ENCODE results near the gene VPS35L.

DNA sequence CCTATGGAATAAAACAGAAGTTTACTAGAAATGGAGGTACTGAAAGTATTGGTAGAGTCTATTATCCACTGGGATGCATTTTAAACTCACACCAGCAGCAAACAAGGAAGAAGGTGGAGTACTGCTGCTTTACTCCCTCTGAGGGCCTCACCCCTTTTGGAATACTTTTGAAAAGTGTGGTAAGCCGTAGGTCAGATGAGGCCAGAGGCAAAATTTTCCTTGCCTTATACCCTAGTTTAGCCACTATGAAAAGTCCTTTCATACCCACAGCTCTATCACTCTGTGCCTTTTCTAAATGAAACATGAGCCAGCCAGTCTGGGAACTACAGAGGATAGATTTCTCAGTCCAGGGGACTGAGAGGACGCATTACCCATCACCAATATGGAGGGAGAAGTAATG lies 47.6 kb upstream of the VPS35L start:
- no peak for TF ChIP-seq EZH2 (IDR thresholded peaks at IDR 0.05; ENCODE audit: borderline replicate concordance, insufficient read depth, low read depth, low read length, poor library complexity, severe bottlenecking)
- TF ChIP-seq, protein P1, sequence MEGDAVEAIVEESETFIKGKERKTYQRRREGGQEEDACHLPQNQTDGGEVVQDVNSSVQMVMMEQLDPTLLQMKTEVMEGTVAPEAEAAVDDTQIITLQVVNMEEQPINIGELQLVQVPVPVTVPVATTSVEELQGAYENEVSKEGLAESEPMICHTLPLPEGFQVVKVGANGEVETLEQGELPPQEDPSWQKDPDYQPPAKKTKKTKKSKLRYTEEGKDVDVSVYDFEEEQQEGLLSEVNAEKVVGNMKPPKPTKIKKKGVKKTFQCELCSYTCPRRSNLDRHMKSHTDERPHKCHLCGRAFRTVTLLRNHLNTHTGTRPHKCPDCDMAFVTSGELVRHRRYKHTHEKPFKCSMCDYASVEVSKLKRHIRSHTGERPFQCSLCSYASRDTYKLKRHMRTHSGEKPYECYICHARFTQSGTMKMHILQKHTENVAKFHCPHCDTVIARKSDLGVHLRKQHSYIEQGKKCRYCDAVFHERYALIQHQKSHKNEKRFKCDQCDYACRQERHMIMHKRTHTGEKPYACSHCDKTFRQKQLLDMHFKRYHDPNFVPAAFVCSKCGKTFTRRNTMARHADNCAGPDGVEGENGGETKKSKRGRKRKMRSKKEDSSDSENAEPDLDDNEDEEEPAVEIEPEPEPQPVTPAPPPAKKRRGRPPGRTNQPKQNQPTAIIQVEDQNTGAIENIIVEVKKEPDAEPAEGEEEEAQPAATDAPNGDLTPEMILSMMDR (IDR thresholded peaks at IDR 0.05), result no peak
